Measurements from ENCODE around the gene DNAH7. TPM values are rescaled to one million over a fixed set of nuclear protein-coding genes. Genes with fewer than 3 reads are reported as not detected.

Gene DNAH7
- total RNA-seq, 1 donor from 2014 or later: 0.21 TPM

DNA sequence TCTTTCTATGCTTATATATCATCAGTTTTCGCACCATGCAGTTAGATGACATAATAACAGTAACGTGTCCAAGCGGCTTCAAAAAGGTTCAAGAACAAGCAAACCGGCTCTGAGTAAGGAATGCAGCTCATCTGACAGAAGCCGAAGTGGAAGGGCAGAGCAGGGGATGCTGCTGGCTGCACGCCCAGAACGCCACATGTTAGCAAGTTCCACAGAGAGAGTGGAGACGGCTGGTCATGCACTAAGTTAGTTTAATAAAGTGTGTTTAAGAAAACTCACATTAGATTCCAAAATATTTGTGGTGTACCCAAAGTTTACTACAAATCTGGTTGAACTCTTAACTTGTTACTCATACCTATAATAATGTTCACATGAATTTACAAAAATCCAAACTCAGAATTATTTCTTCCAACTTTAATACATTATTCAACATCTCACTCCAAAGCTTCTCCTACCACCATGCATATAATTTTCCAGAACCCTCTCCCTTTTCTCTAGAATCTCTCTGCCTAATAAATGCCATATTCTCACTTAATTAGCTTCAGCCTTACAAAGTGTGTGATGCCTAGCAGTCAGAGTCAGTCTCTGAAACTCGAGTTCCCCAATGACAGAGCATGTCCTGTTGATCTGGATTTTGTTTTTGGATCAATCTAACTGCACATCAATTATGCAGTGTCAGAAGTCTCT is 170.0 kb downstream of the DNAH7 start:
- Histone ChIP-seq H3K27me3 (no peaks in the 10 kb centered on the region), H3K27ac (no peak overlapping the region), H3K4me3 (no peak overlapping the region), H3K9me3 (no peaks in the 10 kb centered on the region), H3K4me1 (no peaks in the 10 kb centered on the region), H3K36me3 (no peaks in the 10 kb centered on the region)
- DNase-seq (ENCODE audit: low spot score in 2 of 2): no peak
- TF ChIP-seq, protein P1, sequence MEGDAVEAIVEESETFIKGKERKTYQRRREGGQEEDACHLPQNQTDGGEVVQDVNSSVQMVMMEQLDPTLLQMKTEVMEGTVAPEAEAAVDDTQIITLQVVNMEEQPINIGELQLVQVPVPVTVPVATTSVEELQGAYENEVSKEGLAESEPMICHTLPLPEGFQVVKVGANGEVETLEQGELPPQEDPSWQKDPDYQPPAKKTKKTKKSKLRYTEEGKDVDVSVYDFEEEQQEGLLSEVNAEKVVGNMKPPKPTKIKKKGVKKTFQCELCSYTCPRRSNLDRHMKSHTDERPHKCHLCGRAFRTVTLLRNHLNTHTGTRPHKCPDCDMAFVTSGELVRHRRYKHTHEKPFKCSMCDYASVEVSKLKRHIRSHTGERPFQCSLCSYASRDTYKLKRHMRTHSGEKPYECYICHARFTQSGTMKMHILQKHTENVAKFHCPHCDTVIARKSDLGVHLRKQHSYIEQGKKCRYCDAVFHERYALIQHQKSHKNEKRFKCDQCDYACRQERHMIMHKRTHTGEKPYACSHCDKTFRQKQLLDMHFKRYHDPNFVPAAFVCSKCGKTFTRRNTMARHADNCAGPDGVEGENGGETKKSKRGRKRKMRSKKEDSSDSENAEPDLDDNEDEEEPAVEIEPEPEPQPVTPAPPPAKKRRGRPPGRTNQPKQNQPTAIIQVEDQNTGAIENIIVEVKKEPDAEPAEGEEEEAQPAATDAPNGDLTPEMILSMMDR (IDR thresholded peaks at IDR 0.05): no peak
- intact Hi-C loops (cut with DNase I): no loop called here

DNA sequence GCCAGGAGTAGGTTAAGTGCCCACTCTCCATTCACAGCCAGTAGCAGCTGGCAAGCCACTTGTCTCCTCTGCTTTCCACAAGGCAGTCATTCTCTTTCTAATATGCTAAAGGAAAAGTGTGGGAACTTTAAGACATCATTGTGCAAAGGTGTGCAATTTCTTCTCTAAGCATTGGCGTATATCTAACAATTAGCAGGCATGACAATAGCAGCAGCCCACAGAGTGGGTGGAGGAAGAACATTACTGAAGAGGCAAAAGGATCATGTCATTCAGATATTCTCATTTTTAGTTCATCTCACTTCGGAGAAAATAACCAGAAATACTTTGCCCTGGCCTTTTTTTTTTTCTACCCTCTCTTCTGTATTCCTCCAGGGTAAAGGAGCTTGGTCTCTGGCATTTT is 177.6 kb downstream of the DNAH7 start:
- TF ChIP-seq, protein P1 (IDR thresholded peaks at IDR 0.05): no peak
- Histone ChIP-seq H3K27me3 (no peaks in the 10 kb centered on the region), H3K4me1 (no peaks in the 10 kb centered on the region), H3K4me3 (no peak overlapping the region), H3K9me3 (no peaks in the 10 kb centered on the region), H3K27ac (no peak overlapping the region), H3K36me3 (no peaks in the 10 kb centered on the region)
- intact Hi-C loops (cut with DNase I): no loop called here
- no peak for DNase-seq (ENCODE audit: low spot score in 2 of 2)

- no peak for DNase-seq (ENCODE audit: low spot score in 2 of 2)
- Histone ChIP-seq H3K27ac (no peak overlapping the region), H3K36me3 (no peaks in the 10 kb centered on the region), H3K4me3 (no peak overlapping the region), H3K27me3 (no peaks in the 10 kb centered on the region), H3K4me1 (no peaks in the 10 kb centered on the region), H3K9me3 (no peaks in the 10 kb centered on the region)
- TF ChIP-seq, protein P1 (IDR thresholded peaks at IDR 0.05): no peak
- intact Hi-C loops (cut with DNase I): no loop called here
Observed at GRCh38 chr2:195879153-195879552, 189.5 kb downstream of the DNAH7 start.

GRCh38 chr2:195871326-195871725 is 197.3 kb downstream of the DNAH7 start:
- intact Hi-C loops (cut with DNase I): no loop called here
- Histone ChIP-seq H3K4me1 (no peaks in the 10 kb centered on the region), H3K4me3 (no peak overlapping the region), H3K27me3 (no peaks in the 10 kb centered on the region), H3K27ac (no peak overlapping the region), H3K9me3 (no peaks in the 10 kb centered on the region), H3K36me3 (no peaks in the 10 kb centered on the region)
- no peak for DNase-seq (ENCODE audit: low spot score in 2 of 2)
- TF ChIP-seq, protein P1 (IDR thresholded peaks at IDR 0.05): no peak

DNA sequence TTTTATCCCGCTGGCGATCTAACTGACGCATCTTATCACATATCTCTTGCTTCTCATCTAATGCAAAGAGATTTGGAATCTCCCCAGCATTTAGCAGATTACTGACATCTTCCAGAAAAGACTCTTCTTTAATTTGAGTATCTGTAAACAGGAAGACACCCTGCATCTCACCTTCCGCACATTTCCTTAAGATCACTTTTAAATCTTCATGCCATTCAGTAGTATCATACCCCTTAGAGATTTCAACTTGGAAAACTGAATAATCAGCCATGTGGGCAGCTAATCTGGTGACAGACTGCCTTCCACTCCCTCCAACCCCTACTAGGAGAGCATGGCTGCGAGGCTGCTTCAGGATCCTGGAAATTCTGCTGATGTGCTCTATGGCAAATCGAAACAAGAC is 204.3 kb downstream of the DNAH7 start:
- TF ChIP-seq, protein P1 (IDR thresholded peaks at IDR 0.05): no peak
- Histone ChIP-seq H3K36me3 (no peaks in the 10 kb centered on the region), H3K9me3 (no peaks in the 10 kb centered on the region), H3K4me3 (no peak overlapping the region), H3K4me1 (no peaks in the 10 kb centered on the region), H3K27me3 (no peaks in the 10 kb centered on the region), H3K27ac (no peak overlapping the region)
- DNase-seq (ENCODE audit: low spot score in 2 of 2): no peak
- intact Hi-C loops (cut with DNase I): no loop called here

DNA sequence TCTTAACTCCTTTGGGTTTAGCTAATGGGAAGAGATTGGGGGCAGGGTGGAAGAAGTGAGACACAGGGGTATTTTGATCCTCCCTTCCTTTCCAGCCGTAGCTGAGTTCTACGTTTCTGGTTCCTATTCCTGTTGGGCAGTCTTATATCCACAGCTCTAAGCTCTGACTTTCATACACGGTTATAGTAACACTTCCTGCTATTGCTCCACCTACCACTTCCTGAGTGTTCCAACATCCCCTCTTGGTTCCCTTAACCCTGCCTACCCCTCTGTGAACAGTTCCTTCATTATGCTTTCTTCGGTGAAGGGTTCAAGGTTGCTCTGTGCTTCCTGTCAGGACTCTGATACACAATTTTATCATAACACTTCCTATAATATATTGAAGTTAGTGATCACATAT is 205.1 kb downstream of the DNAH7 start:
- Histone ChIP-seq H3K36me3 (no peaks in the 10 kb centered on the region), H3K4me3 (no peak overlapping the region), H3K4me1 (no peaks in the 10 kb centered on the region), H3K27ac (no peak overlapping the region), H3K9me3 (no peaks in the 10 kb centered on the region), H3K27me3 (no peaks in the 10 kb centered on the region)
- intact Hi-C loops (cut with DNase I): no loop called here
- no peak for DNase-seq (ENCODE audit: low spot score in 2 of 2)
- TF ChIP-seq, protein P1 (IDR thresholded peaks at IDR 0.05): no peak

Measured in ascending aorta (tissue), 2 donors.